H1 (cell line): ENCODE results near the gene TAOK1. TPM values are rescaled to one million over a fixed set of nuclear protein-coding genes. Genes with fewer than 3 reads are reported as not detected.

Source experiments
- CTCF ChIA-PET: fragments of 300-600 bp; sonication (Branson Sonifier 250); formaldehyde crosslinking; loops from one replicate; lab custom pipeline; 2021; ENCODE audit not compliant: partially characterized antibody; lab: Charles Lee
- POLR2A ChIA-PET: fragments of 300-600 bp; sonication (Branson Sonifier 250); formaldehyde crosslinking; loops from one replicate; lab custom pipeline; 2021; ENCODE audit warnings: inconsistent platforms; ENCODE audit not compliant: partially characterized antibody; lab: Charles Lee
- DNase-seq, 2 experiments: peaks; one replicate each; pipeline versions ENCODE4 v3.0.0 to v3.0.0-alpha.2; 2010 to 2022; ENCODE audit warnings: low spot score in 2 of 2, low read depth in 1 of 2, mixed read lengths in 1 of 2
- FAIRE-seq: peaks from 2 replicates; lab custom pipeline; 2011; peaks lifted over from hg19 to GRCh38; lab: Jason Lieb, UNC
- H2AFZ ChIP-seq: 2 replicates; pipeline ENCODE4 v1.8.1; 2012; ENCODE audit warnings: low read length, inconsistent platforms
- H2AK5ac ChIP-seq: 2 replicates; pipeline ENCODE4 v1.6.1; 2013; ENCODE audit warnings: low read depth, low read length
- H2BK120ac ChIP-seq: replicated peaks from 2 replicates; pipeline ENCODE3; 2013; ENCODE audit warnings: low read depth, low read length, inconsistent platforms
- H2BK12ac ChIP-seq: 2 replicates; pipeline ENCODE4 v1.6.1; 2013; ENCODE audit warnings: low read depth, low read length
- H2BK15ac ChIP-seq: 2 replicates; pipeline ENCODE4 v1.6.1; 2013; ENCODE audit warnings: low read length
- H2BK20ac ChIP-seq: 2 replicates; pipeline ENCODE4 v1.6.1; 2013; ENCODE audit warnings: low read length
- H2BK5ac ChIP-seq: 2 replicates; pipeline ENCODE4 v1.6.1; 2013; ENCODE audit warnings: low read depth, low read length
- H3K14ac ChIP-seq: 2 replicates; pipeline ENCODE4 v1.6.1; 2013; ENCODE audit warnings: inconsistent platforms; ENCODE audit not compliant: insufficient read length
- H3K18ac ChIP-seq: 2 replicates; pipeline ENCODE4 v1.6.1; 2013; ENCODE audit warnings: low read length; ENCODE audit errors: extremely low read depth
- H3K23ac ChIP-seq: 2 replicates; pipeline ENCODE4 v1.6.1; 2013; ENCODE audit warnings: inconsistent platforms; ENCODE audit not compliant: insufficient read length
- H3K23me2 ChIP-seq: 2 replicates; pipeline ENCODE4 v1.6.1; 2013; ENCODE audit warnings: low read depth, low read length
- H3K27ac ChIP-seq: 2 replicates; pipeline ENCODE4 v1.6.1; 2011; ENCODE audit warnings: low read depth, low read length, inconsistent platforms
- H3K27me3 ChIP-seq, 4 experiments: replicated peaks in 1 of 4; 1 replicate in 1 of 4; 2 replicates in 3 of 4; pipeline versions ENCODE4 v1.6.1 to v1.8.1; 2011 to 2013; ENCODE audit warnings: low read length in 3 of 4, mild to moderate bottlenecking in 3 of 4, inconsistent platforms in 2 of 4, mixed read lengths in 2 of 4, moderate library complexity in 1 of 4; ENCODE audit not compliant: control insufficient read depth in 3 of 4, insufficient read depth in 3 of 4; ENCODE audit errors: extremely low read depth in 1 of 4
- H3K36me3 ChIP-seq, 4 experiments: 2 replicates each; pipeline versions ENCODE4 v1.6.1 to v1.8.1; 2011 to 2013; ENCODE audit warnings: mild to moderate bottlenecking in 4 of 4, low read length in 3 of 4, moderate library complexity in 2 of 4, control low read depth in 1 of 4, inconsistent platforms in 1 of 4; ENCODE audit not compliant: insufficient read depth in 4 of 4, control insufficient read depth in 2 of 4
- H3K4ac ChIP-seq: replicated peaks from 2 replicates; pipeline ENCODE3; 2013; ENCODE audit warnings: low read length, low read depth, mixed read lengths, inconsistent platforms; ENCODE audit not compliant: insufficient read length
- H3K4me1 ChIP-seq, 4 experiments: replicated peaks in 1 of 4; 1 replicate in 1 of 4; 2 replicates in 3 of 4; pipeline versions ENCODE4 v1.6.1 to v1.8.1; 2011 to 2013; ENCODE audit warnings: low read length in 3 of 4, inconsistent platforms in 2 of 4, mixed read lengths in 1 of 4; ENCODE audit not compliant: insufficient read depth in 4 of 4, control insufficient read depth in 3 of 4
- H3K4me2 ChIP-seq, 2 experiments: 2 replicates each; pipeline versions ENCODE4 v1.6.1 to v1.8.1; 2011 to 2013; ENCODE audit warnings: low read depth in 2 of 2, low read length in 2 of 2, control low read depth in 1 of 2, inconsistent platforms in 1 of 2, mild to moderate bottlenecking in 1 of 2; ENCODE audit not compliant: insufficient read depth in 1 of 2
- H3K4me3 ChIP-seq, 4 experiments: fragments of 200-600, 300-600 bp in 1 of 4; sonication (generic), shearing (Covaris generic), sonication (Bioruptor Twin) in 1 of 4; 2 replicates each; pipeline versions ENCODE4 v1.5.1 to v1.8.1; 2011 to 2016; ENCODE audit warnings: low read length in 4 of 4, low read depth in 3 of 4, control low read depth in 2 of 4, inconsistent platforms in 2 of 4, mild to moderate bottlenecking in 2 of 4, mixed read lengths in 1 of 4, moderate library complexity in 1 of 4; ENCODE audit not compliant: insufficient read depth in 2 of 4; ENCODE audit errors: extremely low read depth in 1 of 4
- H3K56ac ChIP-seq: replicated peaks from 2 replicates; pipeline ENCODE3; 2013; ENCODE audit warnings: low read depth, mild to moderate bottlenecking, mixed read lengths, low read length, inconsistent platforms; ENCODE audit not compliant: insufficient read length
- H3K79me1 ChIP-seq: 2 replicates; pipeline ENCODE4 v1.6.1; 2013; ENCODE audit warnings: low read depth, low read length, control low read depth
- H3K79me2 ChIP-seq, 2 experiments: 2 replicates each; pipeline versions ENCODE4 v1.6.1 to v1.8.1; 2012 to 2013; ENCODE audit warnings: low read length in 2 of 2, mild to moderate bottlenecking in 2 of 2, inconsistent platforms in 1 of 2; ENCODE audit not compliant: insufficient read depth in 2 of 2, control insufficient read depth in 1 of 2
- H3K9ac ChIP-seq, 4 experiments: replicated peaks in 1 of 4; 1 replicate in 1 of 4; 2 replicates in 3 of 4; pipeline versions ENCODE4 v1.6.1 to v1.8.1; 2011 to 2013; ENCODE audit warnings: low read depth in 3 of 4, low read length in 3 of 4, control low read depth in 2 of 4, mild to moderate bottlenecking in 2 of 4, moderate library complexity in 2 of 4, inconsistent platforms in 1 of 4; ENCODE audit errors: extremely low read depth in 1 of 4
- H3K9me3 ChIP-seq, 2 experiments: 2 replicates each; pipeline versions ENCODE4 v1.6.1 to v1.8.1; 2012 to 2013; ENCODE audit warnings: mild to moderate bottlenecking in 2 of 2, moderate library complexity in 2 of 2, control low read depth in 1 of 2, inconsistent platforms in 1 of 2, low read depth in 1 of 2, low read length in 1 of 2, mixed read lengths in 1 of 2; ENCODE audit not compliant: insufficient read depth in 2 of 2
- H4K20me1 ChIP-seq, 2 experiments: replicated peaks in 1 of 2; 2 replicates each; pipeline versions ENCODE3 to v1.8.1; 2011 to 2013; ENCODE audit warnings: inconsistent platforms in 2 of 2, low read length in 2 of 2, mild to moderate bottlenecking in 1 of 2; ENCODE audit not compliant: insufficient read depth in 2 of 2, control insufficient read depth in 1 of 2
- H4K5ac ChIP-seq: 2 replicates; pipeline ENCODE4 v1.6.1; 2013; ENCODE audit warnings: low read length, low read depth, mixed read lengths, inconsistent platforms; ENCODE audit not compliant: insufficient read length
- H4K8ac ChIP-seq: 2 replicates; pipeline ENCODE4 v1.8.0; 2013; ENCODE audit warnings: mild to moderate bottlenecking, moderate library complexity, low read length, inconsistent platforms; ENCODE audit not compliant: insufficient read depth; ENCODE audit errors: extremely low read depth
- H4K91ac ChIP-seq: replicated peaks from 2 replicates; pipeline ENCODE3; 2013; ENCODE audit warnings: low read length, mixed read lengths, inconsistent platforms; ENCODE audit not compliant: insufficient read length
- GTF2F1 ChIP-seq: IDR thresholded peaks from 2 replicates; pipeline ENCODE4 v1.6.1; 2012; ENCODE audit warnings: low read depth, low read length, improper control_type of control experiment, borderline replicate concordance
- WGBS, 2 experiments: shearing (Covaris generic) in 1 of 2; methylation state at CpG; one replicate each; pipeline versions ENCODE4 v1.1.6 to v1.1.7; 2013 to 2015; ENCODE audit warnings: low lambda C conversion rate in 2 of 2, mixed read lengths in 2 of 2, inconsistent platforms in 1 of 2, low coverage in 1 of 2, missing lambda C conversion rate in 1 of 2; ENCODE audit not compliant: insufficient replicate concordance in 2 of 2, insufficient coverage in 1 of 2, insufficient read length in 1 of 2; ENCODE audit errors: extremely low coverage in 1 of 2, missing lambda C conversion rate in 1 of 2; 5-methylcytosine and 5-hydroxymethylcytosine counted together
- polyA plus RNA-seq, 7 experiments: library from polyadenylated mRNA; depleted of rRNA in 3 of 7; stranded (reverse) in 5 of 7; unstranded in 2 of 7; fragments of >200 nt in 5 of 7; fragments of 200-250 nt in 2 of 7; gene quantifications; 1 replicate in 5 of 7; 2 replicates in 1 of 7; 4 replicates in 1 of 7; pipeline versions ENCODE4 v1.2.1 to v1.2.3, GENCODE V29; 2011 to 2013; ENCODE audit warnings: missing spikeins in 2 of 7, mixed read lengths in 2 of 7
- total RNA-seq: library from RNA; stranded (reverse); fragmentation: NEBNext Ultra II Directional; extraction: Animal tissue kit (Norgen Biotek cat#: 25700); gene quantifications from 2 replicates; pipeline ENCODE4 v1.2.1, GENCODE V29; 2021

The TAOK1 gene
- total and polyA plus RNA-seq, 2 of the 8 experiments (the other 6 are each of a cell fraction or from before 2014, with no cell fraction given): 12.2 to 90.6 TPM

GRCh38 chr17:29469276-29469675, 79.1 kb downstream of the TAOK1 start:
- no peak overlapping the region for H2BK15ac ChIP-seq
- no peak overlapping the region for H2BK12ac ChIP-seq
- H2AFZ ChIP-seq: no peak overlapping the region
- no peak overlapping the region for H2BK20ac ChIP-seq
- TF ChIP-seq GTF2F1: no peak
- no peak overlapping the region for H3K18ac ChIP-seq
- no peak overlapping the region for H4K91ac ChIP-seq
- no peak overlapping the region for H4K8ac ChIP-seq
- H3K9me3 ChIP-seq: no peaks in the 10 kb centered on the region
- ChIA-PET CTCF (interaction anchor here (0.6 kb wide), 1 partner anchor 303 kb away, joined by 3 read pairs; no protein-coding TSS in a partner anchor), POLR2A (no interaction called here)
- H3K14ac ChIP-seq: no peak overlapping the region
- H3K56ac ChIP-seq: no peak overlapping the region
- no peak overlapping the region for H2AK5ac ChIP-seq
- H3K79me1 ChIP-seq: no peaks in the 10 kb centered on the region; the same call in 1 of the 2 replicates
- DNase-seq: no peak
- H2BK120ac ChIP-seq: no peak overlapping the region
- 96% methylated on average over 3 of the region's 3 CpGs; no CpG with 5 or more reads in 1 of the 2 experiments for whole genome bisulfite sequencing, 2 experiments
- H3K27me3 ChIP-seq: no peaks in the 10 kb centered on the region
- no peak overlapping the region for H3K27ac ChIP-seq
- H3K36me3 ChIP-seq: peaks cover 0 to 24% (median 1%) of the 10 kb centered on the region in 4 experiments; a peak in 3 of 8 replicates
- no peak overlapping the region for H4K5ac ChIP-seq
- no peaks in the 10 kb centered on the region for H3K4me1 ChIP-seq
- H4K20me1 ChIP-seq: no peaks in the 10 kb centered on the region
- H3K79me2 ChIP-seq: 0 out of 4 replicates have a peak, but pooled peaks cover 0 to 3% of the 10 kb centered on the region in 2 experiments
- no peak overlapping the region for H3K4me3 ChIP-seq
- no peak overlapping the region for H3K23ac ChIP-seq
- no peak overlapping the region for H3K4ac ChIP-seq
- no peak for FAIRE-seq
- H3K4me2 ChIP-seq: no peak overlapping the region
- H3K23me2 ChIP-seq: no peaks in the 10 kb centered on the region
- no peak overlapping the region for H2BK5ac ChIP-seq
- no peak overlapping the region for H3K9ac ChIP-seq
